Measurements from ENCODE around the gene C3.
"Not testable (repeated sequence)": the region's sequence is repeated elsewhere in the genome, so short reads cannot be mapped to it uniquely, and the experiment has no call there.

Gene C3

DNA sequence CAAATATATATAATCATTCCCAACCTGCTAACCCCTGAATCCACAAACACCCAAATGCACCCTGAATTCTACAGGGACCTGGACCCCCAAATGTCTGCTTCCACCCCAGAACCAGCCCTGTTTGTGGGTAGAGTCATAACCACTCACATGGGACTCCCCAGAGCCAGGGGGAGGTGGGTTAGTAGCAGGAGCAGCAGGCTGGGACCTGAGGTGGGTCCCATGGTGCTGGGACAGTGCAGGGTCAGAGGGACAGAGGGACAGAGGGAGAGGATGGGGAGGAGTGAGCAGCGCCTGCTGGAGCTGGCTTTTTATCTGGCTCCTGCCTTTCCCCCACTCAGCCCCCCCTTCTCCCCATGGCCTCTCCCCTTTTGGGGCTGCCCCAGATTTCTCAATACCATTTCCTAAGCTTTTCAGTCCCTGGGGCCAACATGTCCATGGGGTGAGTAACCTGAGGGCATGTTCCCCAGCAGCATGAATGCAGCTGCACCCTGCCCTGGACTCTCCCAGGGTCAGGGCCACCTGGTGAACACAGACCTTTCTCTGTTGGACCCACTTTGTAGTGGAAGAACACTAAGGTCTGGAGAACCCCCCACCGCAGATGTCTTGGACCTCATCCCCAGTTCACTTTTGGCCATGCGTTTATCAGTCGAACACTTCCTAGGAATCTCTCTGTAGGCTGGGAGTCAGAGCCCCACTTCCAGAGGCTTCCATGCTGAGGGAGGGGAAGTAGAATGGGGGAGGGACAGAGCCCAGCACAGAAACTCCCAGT lies at the start of gene C3:
TSS of gene C3 (minus strand) at position 282 of the 769 bp plus-strand sequence. CDS start at position 221, 61 bp downstream.
- DNase-seq (ENCODE audit: low spot score), result no peak

DNA sequence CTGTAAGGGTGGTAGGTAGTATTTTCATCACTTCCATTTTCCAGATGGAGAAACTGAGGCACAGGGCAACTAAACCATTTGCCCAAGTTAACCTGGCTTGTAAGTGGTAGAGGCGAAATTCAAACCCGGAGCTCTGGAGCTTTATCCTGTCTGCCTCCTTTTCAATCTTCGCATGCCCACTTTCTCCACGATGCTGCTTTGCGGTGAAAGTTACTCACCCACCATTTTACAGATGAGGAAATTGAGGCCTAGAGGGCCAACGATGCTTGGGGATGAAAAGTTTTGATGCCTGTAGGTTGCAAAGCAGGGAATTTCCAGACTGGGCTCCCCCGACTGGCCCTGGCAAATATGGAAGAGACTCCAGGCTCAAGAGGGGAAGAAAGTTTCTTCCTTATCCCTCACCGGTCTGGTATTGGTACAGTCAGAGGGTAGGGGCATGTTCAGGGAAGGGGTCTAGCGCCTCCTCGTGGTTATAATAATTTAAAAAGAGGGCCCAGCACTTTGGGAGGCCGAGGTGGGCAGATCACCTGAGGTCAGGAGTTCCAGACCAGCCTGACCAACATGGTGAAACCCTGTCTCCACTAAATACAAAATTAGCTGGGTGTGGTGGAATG lies 48.7 kb upstream of the C3 start:
- peak; percentile 16 for DNase-seq (ENCODE audit: low spot score)

DNA sequence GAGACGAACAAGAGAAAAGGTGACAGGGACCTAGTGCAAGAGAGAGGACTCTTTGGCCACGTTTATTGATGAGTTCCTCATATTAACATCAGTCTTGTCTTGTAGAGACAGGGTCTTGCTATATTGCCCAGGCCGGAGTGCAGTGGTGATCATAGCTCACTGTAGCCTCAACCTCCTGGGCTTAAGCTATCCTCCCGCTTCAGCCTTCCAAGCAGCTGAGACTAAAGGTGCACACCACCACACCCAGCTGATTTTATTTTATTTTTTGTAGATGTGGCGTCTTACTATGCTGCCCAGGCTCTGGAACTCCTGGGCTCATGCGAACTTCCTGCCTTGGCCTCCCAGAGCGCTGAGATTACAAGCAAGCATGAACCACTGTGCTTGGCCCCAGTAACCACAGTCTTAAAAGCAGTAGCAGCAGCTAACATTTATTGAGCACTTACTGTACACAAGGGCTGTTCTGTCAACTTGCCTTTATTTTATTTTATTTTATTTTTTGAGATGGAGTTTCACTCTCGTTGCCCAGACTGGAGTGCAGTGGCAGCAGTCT lies 47.9 kb upstream of the C3 start:
- DNase-seq (ENCODE audit: low spot score), result no peak

DNA sequence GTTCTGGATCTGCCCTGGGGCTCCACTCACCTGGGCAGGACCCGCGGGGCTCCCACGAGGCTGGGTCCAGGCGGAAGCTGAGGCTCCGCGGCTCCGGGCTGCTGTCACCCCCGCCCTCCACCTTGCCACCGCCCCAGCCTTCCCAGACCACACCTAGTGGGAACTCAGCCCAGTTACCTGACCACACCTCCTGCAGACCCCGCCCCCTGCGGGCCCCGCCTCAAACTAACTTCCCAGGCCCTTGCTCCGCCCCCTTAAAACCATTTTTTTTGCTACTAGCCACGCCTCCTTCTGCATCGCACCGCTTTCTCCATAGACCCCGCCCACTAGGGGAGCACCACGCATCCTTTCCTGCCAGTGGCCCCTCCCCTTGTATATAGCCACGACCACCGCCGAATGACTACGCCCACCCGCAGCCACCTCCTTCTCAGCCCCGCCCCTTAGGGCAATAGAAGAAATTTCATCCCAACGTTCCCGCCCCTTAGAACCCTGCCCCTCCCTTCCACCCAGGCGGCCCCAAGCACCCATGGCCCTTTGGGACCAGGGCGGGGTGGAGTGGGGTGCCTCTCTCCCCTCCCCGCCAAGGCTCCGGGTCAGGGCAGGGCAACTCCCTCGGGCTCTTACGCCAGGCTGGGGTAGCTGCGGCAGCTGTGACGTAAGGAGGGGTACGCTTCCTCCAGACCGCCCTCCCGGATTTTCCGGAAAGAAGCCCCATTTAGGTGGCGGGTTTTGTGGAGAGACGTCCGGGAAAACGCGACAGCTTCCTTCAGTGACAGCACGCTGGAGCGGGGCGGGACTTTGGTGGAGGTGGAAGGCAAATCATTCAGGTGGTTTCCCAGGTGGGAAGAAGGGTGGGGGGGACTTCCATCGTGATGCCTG lies 47.1 kb upstream of the C3 start, which contains the start of gene SH2D3A:
TSS of gene SH2D3A (minus strand) at position 79 of the 879 bp plus-strand sequence. CDS start 3,687 bp downstream, outside the sequence.
- DNase-seq (ENCODE audit: low spot score), result peak; percentile 96

DNA sequence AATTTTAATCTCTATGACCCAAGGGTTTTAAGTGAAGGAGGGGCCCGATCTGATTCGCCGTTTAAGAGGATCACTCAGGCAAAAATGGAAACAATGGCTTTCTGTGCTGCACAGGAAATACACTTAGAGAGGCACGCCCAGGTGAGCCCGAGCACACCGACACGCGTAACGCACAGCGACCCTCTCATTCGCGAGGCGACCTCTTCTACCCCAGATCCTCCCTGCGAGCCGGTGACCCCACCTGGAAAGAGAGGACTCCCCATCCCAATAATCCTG lies 46.6 kb upstream of the C3 start:
- DNase-seq (ENCODE audit: low spot score), result peak; percentile 66

DNA sequence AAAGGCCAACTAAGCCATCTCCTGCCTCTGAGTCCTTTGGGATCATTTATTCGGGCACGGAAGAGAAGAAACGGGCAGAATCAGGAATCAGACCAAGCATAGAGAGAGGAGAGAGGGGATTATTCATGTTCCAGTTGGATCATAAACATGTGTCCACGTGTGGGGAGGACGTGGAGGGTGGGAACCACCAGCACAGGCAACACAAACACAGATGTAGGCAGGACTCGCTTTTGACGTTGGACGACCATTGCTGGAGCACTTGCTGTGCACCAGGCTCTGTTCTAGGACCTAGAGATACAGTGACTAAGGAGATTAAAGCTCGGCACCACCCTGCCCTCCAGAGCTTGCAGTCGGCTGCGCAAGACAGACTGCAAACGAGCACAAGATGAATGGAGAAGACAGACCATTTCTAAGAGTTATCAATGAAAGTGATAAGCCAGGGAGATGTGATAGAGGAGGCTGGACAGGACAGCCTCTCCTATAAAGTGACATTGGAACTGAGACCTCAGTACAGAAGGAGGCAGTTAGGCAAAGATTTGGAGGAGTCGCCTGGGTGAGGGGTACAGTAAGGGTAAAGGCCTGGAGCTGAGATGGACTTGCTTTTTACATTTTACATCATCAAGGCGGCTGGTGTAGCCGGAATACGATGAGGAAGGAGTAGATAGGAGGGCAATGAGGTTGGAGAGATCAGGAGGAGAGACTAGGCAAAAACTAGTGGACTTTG lies 46.1 kb upstream of the C3 start:
- DNase-seq (ENCODE audit: low spot score), result no peak

DNA sequence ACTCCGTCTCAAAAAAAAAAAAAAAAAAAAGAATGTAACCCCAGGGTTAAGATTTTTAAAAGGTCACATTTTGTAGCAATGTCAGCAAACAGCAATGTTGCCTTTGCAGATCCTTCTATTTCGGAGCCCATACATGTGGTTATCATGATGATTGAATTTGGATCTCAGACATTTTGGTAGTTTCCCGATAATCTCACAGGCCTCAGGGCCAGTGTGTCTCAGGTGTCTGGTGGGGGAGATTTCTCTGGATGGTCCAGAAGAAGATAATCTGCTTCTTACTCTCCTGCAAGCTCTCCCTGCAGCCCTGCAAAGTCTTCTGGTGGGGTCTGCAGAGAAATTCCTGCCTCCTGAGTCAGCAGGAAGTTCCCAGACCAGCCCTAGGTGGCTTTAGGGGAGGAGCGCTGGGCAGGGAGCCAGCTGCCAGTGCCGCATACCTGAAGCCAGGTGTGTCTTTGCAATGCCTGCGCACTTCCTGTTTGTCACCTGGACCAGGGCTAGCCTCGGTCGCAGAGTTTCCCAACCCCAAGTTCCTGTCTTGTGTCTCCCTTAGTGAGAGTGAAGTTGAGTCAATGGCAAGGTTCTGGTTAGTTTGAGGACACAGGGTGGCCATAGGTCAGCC lies 45.4 kb upstream of the C3 start:
- DNase-seq (ENCODE audit: low spot score), result no peak

DNA sequence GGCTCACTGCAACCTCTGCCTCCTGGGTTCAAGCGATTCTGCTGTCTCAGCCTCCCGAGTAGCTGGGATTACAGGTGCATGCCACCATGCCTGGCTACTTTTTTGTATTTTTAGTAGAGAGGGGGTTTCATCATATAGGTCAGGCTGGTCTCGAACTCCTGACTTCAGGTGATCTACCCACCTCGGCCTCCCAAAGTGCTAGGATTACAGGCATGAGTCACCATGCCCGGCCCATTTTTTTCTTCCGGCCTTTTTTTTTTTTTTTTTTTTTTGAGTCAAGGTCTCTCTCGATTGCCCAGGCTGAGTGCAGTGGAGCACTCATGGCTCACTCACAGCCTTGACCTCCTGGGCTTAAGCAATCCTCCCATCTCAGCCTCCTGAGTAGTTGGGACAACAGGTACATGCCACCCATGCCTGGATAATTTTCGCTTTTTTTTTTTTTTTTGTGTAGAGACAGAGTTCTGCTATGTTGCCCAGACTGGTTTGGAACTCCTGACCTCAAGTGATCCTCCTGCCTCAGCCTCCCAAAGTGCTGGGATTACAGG lies 41.9 kb upstream of the C3 start:
- DNase-seq (ENCODE audit: low spot score), result not testable (repeated sequence)

DNA sequence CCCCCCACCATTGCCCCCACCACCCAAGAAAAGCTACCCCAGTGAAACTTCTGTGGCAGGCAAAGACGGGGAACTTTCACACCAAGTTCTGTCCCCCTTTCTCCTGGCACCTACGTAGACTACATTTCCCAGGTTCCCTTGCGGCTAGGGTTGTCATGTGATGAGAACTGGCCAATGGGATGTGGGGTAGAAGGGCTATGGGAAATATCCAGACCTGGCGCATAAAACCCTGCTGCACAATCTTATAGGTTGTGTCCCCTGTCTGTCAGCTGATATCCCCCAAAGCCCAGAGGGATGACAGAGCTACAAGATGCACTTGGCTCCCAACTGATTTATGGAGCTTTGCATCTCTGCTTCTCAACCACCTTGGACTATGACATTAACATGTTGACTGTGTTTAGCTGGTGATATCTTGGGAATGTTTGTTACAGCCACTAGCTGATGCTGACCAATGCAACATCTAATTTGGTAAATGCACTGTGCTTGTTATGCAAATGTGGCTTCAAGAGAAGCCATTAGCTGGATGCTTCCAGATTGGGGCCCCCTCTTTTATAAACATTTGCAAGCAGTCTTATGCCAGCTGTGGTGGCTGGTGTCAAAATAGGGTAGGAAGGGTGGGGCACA lies 40.7 kb upstream of the C3 start:
- no peak for DNase-seq (ENCODE audit: low spot score)

DNA sequence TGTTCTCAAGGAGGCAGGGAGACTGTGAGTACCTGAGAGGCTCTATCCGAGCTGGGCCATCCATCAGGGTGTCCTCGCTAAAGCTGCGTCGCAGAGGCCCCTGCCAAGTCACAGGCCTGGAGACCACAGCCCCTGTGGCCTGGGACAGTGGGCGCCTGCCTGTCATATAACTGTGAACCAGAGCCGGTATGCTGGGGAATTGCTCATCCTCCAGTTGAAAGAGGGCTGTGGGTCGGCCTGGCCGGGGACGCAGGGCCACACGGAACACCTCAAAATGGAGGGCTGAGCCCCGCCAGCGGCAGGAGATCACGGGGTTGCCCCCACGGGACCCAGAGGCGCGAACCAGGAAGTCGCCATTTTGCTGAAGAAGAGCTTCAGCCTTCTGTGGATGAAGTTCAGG lies 40.2 kb upstream of the C3 start:
- no peak for DNase-seq (ENCODE audit: low spot score)

DNA sequence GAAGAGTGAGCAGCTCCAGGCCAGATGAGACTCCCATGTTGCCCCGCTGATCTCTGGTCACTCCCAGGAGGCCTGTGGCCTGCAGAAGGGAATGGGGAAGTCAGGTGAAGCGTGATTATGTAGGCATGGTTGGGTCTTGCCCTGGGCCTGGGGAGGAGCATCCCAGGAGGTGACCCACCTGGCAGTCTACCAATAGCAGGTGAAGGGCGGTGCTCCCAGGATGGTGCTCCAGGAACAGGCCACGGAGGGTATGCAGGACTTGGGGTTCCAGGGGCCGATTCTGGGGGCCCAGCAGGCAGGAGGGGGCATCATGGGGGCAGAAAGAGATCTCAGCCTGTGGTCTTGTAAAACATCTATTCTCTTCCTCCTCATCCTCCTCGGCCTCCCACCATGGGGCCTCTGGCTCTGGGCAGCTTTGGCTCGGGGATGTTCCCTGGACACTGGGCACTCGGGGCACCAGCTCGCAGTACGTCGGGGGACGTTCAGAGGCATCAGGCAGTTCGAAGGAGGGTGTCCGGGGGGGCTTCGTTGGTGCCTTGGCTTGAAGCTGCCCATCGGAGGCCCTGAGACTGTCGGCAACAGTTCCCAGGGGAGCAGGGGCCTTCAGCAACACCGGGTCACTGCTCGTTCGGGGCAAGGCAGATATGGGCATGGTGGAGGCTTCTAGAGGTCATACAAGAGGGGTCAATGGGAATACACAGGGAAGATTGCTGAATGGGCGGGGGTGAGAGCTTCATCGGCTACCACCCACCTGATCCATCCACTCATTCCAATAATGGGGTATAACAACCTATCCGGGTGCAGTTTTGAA lies 34.4 kb upstream of the C3 start:
- DNase-seq (ENCODE audit: low spot score), result no peak

DNA sequence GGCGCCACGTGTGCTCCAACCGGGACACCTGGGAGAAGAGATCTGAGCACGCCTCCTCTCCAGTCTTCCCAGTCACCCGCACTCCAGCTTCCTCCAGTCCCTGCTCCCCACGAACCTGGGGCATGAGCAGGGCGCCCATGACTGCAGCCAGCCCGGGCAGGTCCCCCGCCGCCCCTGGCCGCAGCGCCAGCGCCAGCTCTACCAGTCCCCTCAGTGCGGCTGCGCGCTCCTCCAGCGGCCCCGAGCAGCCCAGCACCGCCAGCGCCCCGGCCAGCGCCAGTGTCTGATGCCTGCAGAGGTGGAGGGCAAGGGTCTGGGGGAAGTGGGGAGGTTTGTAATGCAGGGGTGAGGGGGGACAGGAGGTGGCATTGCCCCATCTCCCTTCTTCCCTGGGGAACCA lies 33.7 kb upstream of the C3 start:
- DNase-seq (ENCODE audit: low spot score), result no peak

DNA sequence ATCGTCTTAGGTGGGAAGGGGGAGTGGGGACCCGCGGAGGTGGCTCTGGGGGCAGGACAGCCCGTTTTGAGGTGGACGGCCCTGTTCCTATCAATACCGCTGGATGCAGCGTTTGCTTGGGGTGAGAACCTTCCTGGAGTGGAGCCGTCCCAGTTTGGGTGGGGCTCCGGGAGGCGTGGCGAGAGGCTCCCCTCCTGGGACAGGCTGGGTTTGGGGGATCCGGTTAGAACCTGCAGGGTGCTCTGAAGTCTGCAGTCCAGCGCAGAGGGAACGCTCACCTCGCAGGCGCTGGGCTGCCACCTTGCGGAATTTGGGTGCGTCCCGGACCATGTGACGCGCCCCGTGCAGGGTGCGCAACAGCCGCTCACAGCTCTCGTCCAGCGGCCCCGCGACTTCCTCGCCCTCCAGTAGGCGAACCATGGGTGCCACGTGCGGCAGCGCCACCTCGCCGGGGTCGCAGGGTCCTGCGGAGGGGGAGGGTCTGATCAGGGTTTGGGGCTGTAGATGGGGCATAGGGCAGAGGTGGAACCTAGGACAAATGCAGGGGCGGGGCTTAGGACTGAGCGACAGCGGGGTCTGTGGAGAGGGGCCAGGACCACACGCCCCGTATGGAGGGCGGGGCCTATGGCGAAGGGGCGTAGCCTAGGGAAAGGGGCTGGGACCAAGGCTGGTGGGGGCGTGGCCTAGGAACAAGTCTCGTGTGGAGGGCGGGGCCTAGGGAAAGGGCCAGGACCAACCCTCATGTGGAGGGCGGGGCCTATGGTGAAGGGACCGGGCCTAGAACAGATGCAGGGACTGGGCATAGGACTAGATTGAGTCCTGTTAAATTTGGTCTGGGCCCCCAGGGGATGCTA lies 33.0 kb upstream of the C3 start:
- DNase-seq (ENCODE audit: low spot score), result peak; percentile 72

DNA sequence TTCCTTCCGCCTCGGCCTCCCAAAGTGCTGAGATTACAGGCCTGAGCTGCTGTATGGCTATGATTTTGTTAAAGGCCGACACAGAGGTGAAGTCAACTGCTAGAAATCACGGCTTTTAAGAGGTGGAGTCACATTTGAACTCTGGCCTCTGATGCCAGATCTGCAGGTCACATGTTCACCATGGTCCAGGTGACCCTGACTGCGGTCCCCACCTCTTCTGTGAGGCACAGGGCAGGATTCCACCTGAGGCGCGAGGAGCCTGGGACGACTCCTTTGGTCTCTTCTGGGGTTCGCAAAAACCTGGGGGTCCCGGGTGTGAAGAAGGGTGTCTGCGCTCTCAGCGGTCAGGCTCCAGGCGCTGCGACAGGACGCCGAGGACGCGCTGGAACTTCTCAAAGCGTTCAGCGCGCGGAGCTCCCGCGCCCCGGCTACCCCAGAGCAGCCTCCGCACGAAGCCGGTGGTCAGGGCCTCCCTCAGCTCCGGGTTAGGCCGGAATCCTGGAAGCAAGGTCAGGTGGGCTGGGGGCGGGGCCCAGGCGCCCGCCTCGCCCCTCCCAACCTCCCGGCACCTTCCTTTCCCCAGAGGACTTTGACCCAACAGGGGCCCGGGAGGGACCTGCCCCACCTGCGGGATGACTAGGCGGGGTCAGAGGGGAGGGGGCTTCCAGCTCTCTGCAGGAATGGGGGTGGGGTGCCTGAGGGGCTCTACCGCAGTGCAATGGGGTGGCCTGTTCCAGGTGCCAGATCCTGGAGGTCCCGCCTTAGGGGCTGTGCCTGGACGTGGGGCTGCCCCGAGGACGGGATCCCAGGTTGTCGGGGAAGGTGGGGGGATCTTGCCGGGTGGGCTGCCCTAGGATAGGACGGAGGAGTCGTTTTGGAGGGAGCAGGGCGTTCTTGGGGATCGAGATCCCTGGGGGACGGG lies 32.1 kb upstream of the C3 start:
- no peak for DNase-seq (ENCODE audit: low spot score)

DNA sequence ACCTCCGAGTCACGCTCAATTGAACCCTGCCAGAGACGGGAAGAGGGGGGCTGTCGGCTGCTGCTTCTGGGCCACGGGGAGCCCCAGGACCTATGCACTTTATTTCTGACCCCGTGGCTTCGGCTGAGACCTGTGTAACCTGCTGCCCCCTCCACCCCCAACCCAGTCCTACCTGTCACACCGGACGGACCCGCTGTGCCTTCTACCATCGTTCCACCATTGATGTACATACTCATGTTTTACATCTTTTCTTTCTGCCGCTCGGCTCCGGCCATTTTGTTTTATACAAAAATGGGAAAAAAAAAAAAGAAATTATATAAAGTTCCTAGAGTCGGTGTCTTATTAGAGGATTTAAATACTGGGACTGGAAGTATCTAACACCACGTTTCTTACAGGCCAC lies 30.7 kb upstream of the C3 start:
- no peak for DNase-seq (ENCODE audit: low spot score)

DNA sequence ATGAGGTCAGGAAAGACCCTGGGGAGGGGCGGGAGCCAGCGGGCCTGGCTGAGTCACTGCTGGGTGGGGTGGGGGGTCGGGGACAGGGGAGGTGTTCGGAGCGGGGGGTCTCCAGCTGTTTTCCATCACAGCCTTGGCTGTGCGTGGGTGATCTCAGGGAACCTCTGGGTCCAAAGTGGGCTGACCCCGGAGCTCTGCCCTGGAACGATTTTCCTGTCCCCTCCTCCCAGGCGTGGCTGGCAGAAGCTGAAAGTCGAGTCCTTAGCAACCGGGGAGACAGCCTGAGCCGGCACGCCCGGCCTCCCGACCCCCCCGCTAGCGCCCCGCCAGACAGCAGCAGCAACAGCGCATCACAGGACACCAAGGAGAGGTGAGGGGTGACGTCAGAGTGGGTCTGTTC lies 29.6 kb upstream of the C3 start:
- DNase-seq (ENCODE audit: low spot score), result no peak

DNA sequence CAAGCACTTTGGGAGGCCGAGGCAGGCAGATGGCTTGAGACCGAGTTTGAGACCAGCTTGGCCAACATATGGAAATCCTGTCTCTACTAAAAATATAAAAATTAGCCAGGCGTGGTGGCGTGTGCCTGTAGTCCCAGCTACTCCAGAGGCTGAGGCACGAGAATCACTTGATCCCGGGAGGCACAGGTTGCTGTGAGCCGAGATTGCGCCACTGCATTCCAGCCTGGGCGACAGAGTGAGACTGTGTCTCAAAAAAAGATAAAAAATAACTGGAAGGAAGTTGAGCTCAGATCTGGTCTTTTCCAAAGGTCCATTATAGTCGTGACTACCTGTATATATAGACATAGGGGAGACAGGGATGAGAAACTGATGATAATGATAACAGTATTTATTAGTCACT lies 28.1 kb upstream of the C3 start:
- not testable (repeated sequence) for DNase-seq (ENCODE audit: low spot score)

DNA sequence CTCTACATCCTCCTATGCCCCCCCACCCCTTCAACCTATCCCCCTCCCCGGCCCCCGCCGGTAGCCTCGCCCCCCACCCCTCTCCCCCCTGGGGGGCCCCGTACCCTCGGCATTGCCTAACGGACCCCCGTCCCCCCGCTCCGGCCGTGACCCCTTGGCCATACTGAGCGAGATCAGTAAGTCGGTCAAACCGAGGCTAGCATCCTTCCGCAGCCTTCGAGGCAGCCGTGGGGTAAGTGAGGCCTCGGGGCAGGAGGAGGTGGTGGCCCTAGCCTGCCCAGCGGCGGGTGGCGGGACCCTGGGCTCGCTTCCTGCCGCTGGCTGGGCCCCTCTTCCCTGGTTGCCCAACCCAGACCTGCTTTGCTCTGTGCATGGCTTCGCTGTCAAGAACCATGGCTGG lies 25.5 kb upstream of the C3 start:
- no peak for DNase-seq (ENCODE audit: low spot score)

Data from CD4-positive, alpha-beta T cell treated with Interleukin-15 for 4 hours (primary cell).